ENCODE measurements around the gene AK5. TPM values are rescaled to one million over a fixed set of nuclear protein-coding genes. Genes with fewer than 3 reads are reported as not detected.

The AK5 gene
- total and polyA plus RNA-seq, 2 of the 4 experiments (the other 2 are of a cell fraction): 22.5 to 25.8 TPM

DNA sequence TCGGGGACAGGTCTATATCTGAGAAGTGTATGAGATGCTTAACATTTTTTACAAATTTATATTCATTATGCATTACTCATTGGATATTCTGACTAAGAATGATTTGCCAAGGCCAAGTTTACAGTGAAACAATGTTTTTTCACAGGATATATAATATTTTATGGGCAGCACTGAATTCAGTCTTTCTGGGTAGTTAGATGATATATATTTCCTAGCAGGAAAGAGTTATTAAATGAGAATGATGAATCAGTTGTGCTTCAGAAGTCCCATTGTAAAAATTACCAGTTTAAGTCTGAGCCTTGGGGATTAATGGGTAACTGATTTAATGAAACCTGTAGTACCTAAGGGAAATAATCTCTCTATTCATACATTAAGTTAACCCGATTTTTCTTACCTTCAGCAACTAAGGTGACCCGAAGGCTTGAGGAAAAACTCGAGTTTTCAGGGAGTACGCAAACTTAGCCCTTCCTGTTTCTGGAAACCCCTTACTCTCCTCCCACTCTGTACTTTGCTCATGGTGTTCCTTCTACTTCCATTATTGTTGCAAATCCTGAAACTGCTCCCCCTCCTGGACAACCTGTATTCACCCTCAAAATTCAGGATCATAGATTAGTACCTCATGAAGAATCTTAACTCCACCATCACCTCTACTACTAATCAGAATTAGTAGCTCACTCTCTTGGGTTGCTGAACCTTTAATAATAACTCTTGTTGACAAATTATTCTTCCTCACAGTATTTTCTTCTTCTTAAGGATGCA lies 135.1 kb downstream of the AK5 start:
- H3K9me1 ChIP-seq (ENCODE audit: insufficient read depth, low read length): peaks cover 17% of the 10 kb centered on the region
- H4K8ac ChIP-seq (ENCODE audit: low read depth in 2 of 2, low read length in 2 of 2): peak overlapping the region; percentile 8 to 81; a peak in 2 of 4 replicates
- ChIA-PET POLR2A (ENCODE audit: unreplicated experiment) (no interaction called here), CTCF (no interaction called here)
- dilution Hi-C loops (cut with HindIII; ENCODE audit: low sequenced_read_pairs, unreplicated experiment) (no loop called here), intact Hi-C loops (cut with micrococcal nuclease) (no loop called here), in situ Hi-C loops (cut with MboI; ENCODE audit: low sequenced_read_pairs) (no loop called here)
- TF ChIP-seq MXI1 (IDR thresholded peaks at IDR 0.05; ENCODE audit: borderline replicate concordance, low read depth, low read length) (no peak), RCOR1 (IDR thresholded peaks at IDR 0.05; ENCODE audit: insufficient replicate concordance, low read length) (no peak), MAZ (IDR thresholded peaks at IDR 0.05; ENCODE audit: borderline replicate concordance, low read depth, low read length) (no peak), CEBPB (IDR thresholded peaks at IDR 0.05; ENCODE audit: low read depth, low read length) (no peak), POLR2A (IDR thresholded peaks at IDR 0.05; ENCODE audit: low read depth, low read length) (no peak), RAD21 (IDR thresholded peaks at IDR 0.05; ENCODE audit: low read length) (peak; percentile 39), FOS (IDR thresholded peaks at IDR 0.05; ENCODE audit: low read depth, low read length) (no peak), SMC3 (IDR thresholded peaks at IDR 0.05; ENCODE audit: low read depth, low read length) (peak; percentile 35), BHLHE40 (IDR thresholded peaks at IDR 0.05; ENCODE audit: low read depth, low read length) (no peak)
- TF ChIP-seq, protein P1, sequence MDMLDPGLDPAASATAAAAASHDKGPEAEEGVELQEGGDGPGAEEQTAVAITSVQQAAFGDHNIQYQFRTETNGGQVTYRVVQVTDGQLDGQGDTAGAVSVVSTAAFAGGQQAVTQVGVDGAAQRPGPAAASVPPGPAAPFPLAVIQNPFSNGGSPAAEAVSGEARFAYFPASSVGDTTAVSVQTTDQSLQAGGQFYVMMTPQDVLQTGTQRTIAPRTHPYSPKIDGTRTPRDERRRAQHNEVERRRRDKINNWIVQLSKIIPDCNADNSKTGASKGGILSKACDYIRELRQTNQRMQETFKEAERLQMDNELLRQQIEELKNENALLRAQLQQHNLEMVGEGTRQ (IDR thresholded peaks at IDR 0.05; ENCODE audit: low read depth, low read length): no peak
- TF ChIP-seq, protein P2, sequence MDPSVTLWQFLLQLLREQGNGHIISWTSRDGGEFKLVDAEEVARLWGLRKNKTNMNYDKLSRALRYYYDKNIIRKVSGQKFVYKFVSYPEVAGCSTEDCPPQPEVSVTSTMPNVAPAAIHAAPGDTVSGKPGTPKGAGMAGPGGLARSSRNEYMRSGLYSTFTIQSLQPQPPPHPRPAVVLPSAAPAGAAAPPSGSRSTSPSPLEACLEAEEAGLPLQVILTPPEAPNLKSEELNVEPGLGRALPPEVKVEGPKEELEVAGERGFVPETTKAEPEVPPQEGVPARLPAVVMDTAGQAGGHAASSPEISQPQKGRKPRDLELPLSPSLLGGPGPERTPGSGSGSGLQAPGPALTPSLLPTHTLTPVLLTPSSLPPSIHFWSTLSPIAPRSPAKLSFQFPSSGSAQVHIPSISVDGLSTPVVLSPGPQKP (IDR thresholded peaks at IDR 0.05; ENCODE audit: borderline replicate concordance, low read depth, low read length): no peak
- TF ChIP-seq, protein P3, sequence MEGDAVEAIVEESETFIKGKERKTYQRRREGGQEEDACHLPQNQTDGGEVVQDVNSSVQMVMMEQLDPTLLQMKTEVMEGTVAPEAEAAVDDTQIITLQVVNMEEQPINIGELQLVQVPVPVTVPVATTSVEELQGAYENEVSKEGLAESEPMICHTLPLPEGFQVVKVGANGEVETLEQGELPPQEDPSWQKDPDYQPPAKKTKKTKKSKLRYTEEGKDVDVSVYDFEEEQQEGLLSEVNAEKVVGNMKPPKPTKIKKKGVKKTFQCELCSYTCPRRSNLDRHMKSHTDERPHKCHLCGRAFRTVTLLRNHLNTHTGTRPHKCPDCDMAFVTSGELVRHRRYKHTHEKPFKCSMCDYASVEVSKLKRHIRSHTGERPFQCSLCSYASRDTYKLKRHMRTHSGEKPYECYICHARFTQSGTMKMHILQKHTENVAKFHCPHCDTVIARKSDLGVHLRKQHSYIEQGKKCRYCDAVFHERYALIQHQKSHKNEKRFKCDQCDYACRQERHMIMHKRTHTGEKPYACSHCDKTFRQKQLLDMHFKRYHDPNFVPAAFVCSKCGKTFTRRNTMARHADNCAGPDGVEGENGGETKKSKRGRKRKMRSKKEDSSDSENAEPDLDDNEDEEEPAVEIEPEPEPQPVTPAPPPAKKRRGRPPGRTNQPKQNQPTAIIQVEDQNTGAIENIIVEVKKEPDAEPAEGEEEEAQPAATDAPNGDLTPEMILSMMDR (conservative IDR thresholded peaks at IDR 0.05; ENCODE audit: low read depth, low read length): peak; percentile 35; the same call in 1 of the 2 replicates
- H3K4me1 ChIP-seq (ENCODE audit: control insufficient read depth, insufficient read depth, low read length): peaks cover 6% of the 10 kb centered on the region; the same call in 1 of the 2 replicates
- no peaks in the 10 kb centered on the region for H3K9me3 ChIP-seq (ENCODE audit: control insufficient read depth, insufficient read depth, low read length)
- H3K4ac ChIP-seq (ENCODE audit: low read depth, low read length): peak overlapping the region; percentile 65
- H4K5ac ChIP-seq (ENCODE audit: low read depth, low read length): peak overlapping the region; percentile 16; the same call in 1 of the 2 replicates
- no TSS peak for BruUV-seq (replicated peaks)
- H2BK20ac ChIP-seq (ENCODE audit: low read depth, low read length): peak overlapping the region; percentile 45
- H3K18ac ChIP-seq (ENCODE audit: low read depth, low read length): peak overlapping the region; percentile 83; the same call in 1 of the 2 replicates
- DNase-seq (peak; percentile 34), ATAC-seq (ENCODE audit: low read depth) (peak; percentile 75)
- H2AK5ac ChIP-seq (ENCODE audit: low read depth, low read length): peak overlapping the region; percentile 54; the same call in 1 of the 2 replicates
- no peak overlapping the region for H3K4me3 ChIP-seq (ENCODE audit: insufficient read depth, low read depth, low read length)
- H2AFZ ChIP-seq (replicated peaks; ENCODE audit: low read length, poor library complexity): no peak overlapping the region
- peaks cover 8% of the 10 kb centered on the region for H3K36me3 ChIP-seq (ENCODE audit: control insufficient read depth, insufficient read depth, low read length)
- H2AK9ac ChIP-seq (replicated peaks; ENCODE audit: low read depth, low read length, poor library complexity): no peak overlapping the region
- peak overlapping the region; percentile 33; the same call in 1 of the 2 replicates for H2BK120ac ChIP-seq (ENCODE audit: low read depth, low read length)
- peak overlapping the region; percentile 38 for H3K14ac ChIP-seq (replicated peaks; ENCODE audit: low read depth, low read length)
- H3K79me1 ChIP-seq (ENCODE audit: low read depth in 1 of 2, low read length in 2 of 2): peaks cover 0 to 24% of the 10 kb centered on the region in 2 experiments; a peak in 2 of 4 replicates
- H3K56ac ChIP-seq (ENCODE audit: extremely low read depth, insufficient read depth, low read length): no peak overlapping the region
- peak overlapping the region; percentile 11; the same call in 1 of the 2 replicates for H3K23ac ChIP-seq (ENCODE audit: low read depth, low read length)
- no peaks in the 10 kb centered on the region for H4K20me1 ChIP-seq (ENCODE audit: insufficient read depth, low read length)
- H3K4me2 ChIP-seq (ENCODE audit: low read depth, low read length): peak overlapping the region; percentile 63; the same call in 1 of the 2 replicates
- H2BK15ac ChIP-seq (ENCODE audit: low read depth, low read length): peak overlapping the region; percentile 67; the same call in 2 of the 3 replicates
- no peak overlapping the region for H3K27ac ChIP-seq (ENCODE audit: insufficient read depth, low read length)
- H3K9ac ChIP-seq (ENCODE audit: low read depth, low read length): no peak overlapping the region
- peak overlapping the region; percentile 73; the same call in 1 of the 2 replicates for H4K91ac ChIP-seq (ENCODE audit: insufficient read depth, low read depth, low read length)
- H3K27me3 ChIP-seq (ENCODE audit: control insufficient read depth, insufficient read depth, low read length): no peaks in the 10 kb centered on the region
- peak overlapping the region; percentile 61 for H2BK5ac ChIP-seq (ENCODE audit: low read depth, low read length, poor library complexity, severe bottlenecking)
- 83% methylated on average over 2 of the region's 5 CpGs; no CpG with 5 or more reads in 1 of the 2 experiments for WGBS, 2 experiments (ENCODE audit: extremely low coverage in 2 of 2, insufficient read length in 1 of 2)
